Right lobe of liver (tissue), 6 donors: Measurements from ENCODE around the gene CNTN5. TPM values are rescaled to one million over a fixed set of nuclear protein-coding genes. Genes with fewer than 3 reads are reported as not detected.

ENCODE experiments used
- ATAC-seq, 4 donors: fragments of 200-7000 bp; cut with Tn5 transposase; one replicate each; pipeline ENCODE4 v1.9.1; 2020; ENCODE audit warnings: mild to moderate bottlenecking in 4 of 4, moderate library complexity in 4 of 4
- DNase-seq, 3 donors: peaks; one replicate each; pipeline ENCODE4 v3.0.0-alpha.2; 2020
- H3K27ac ChIP-seq, 3 donors: fragments of 200-600 bp; one replicate each; pipeline ENCODE4 v1.8.0; 2022
- H3K27me3 ChIP-seq, 2 donors: fragments of 200-600 bp; one replicate each; pipeline ENCODE4 v1.8.0; 2022
- H3K36me3 ChIP-seq, 4 donors: fragments of 200-600 bp; sonication (generic) in 1 of 4; one replicate each; pipeline versions ENCODE4 v1.5.1 to v1.8.0; 2017 to 2022; ENCODE audit warnings: control low read depth in 1 of 4
- H3K4me1 ChIP-seq, 4 donors: fragments of 200-600 bp; sonication (generic) in 1 of 4; one replicate each; pipeline versions ENCODE4 v1.5.1 to v1.8.0; 2017 to 2022; ENCODE audit warnings: control low read depth in 1 of 4
- H3K4me3 ChIP-seq, 3 donors: fragments of 200-600 bp; one replicate each; pipeline ENCODE4 v1.8.0; 2022
- H3K9me3 ChIP-seq, 4 donors: fragments of 200-600 bp; sonication (generic) in 1 of 4; one replicate each; pipeline versions ENCODE4 v1.5.1 to v1.8.0; 2017 to 2022; ENCODE audit warnings: control low read depth in 1 of 4
- CTCF ChIP-seq, 4 donors: fragments of 200-600 bp in 3 of 4; fragments of 450-650 bp in 1 of 4; IDR thresholded peaks; one replicate each; pipeline versions ENCODE4 v1.5.1 to v1.8.0; 2016 to 2022; ENCODE audit warnings: antibody characterized with exemption in 4 of 4, mild to moderate bottlenecking in 2 of 4
- POLR2A ChIP-seq: fragments of 450-650 bp; IDR thresholded peaks from one replicate; pipeline ENCODE4 v1.6.1; 2017; ENCODE audit warnings: antibody characterized with exemption, mild to moderate bottlenecking
- WGBS: methylation state at CpG from one replicate; pipeline ENCODE4 v1.1.6; 2018; ENCODE audit warnings: low coverage, low lambda C conversion rate; ENCODE audit not compliant: insufficient coverage; ENCODE audit errors: missing lambda C conversion rate; 5-methylcytosine and 5-hydroxymethylcytosine counted together
- intact Hi-C, 2 donors: fragments of 100-400 bp; cut with DNase I; formaldehyde crosslinking; loops; one replicate each; pipeline versions ENCODE4 v1.11.2 to v1.14.1; 2022
- total RNA-seq, 6 experiments: library from RNA; depleted of rRNA in 2 of 6; stranded (reverse); fragments of >200 nt in 2 of 6; fragmentation: NEBNext Ultra II Directional in 3 of 6; extraction: Animal tissue kit (Norgen Biotek cat#: 25700) in 3 of 6; gene quantifications; one replicate each; pipeline versions ENCODE4 v1.1.0 to v1.2.4, GENCODE V29; 2016 to 2023
- donor health status: DM: no; HTN: yes; CAD: no.
- donor health status: DM: no; HTN: no; CAD: no.
- donor health status: DM: no; HTN: no; CAD: no.
- donor health status: DM: no; HTN: yes; CAD: no.
- donor health status: DM: no; HTN: yes; CAD: no.

The CNTN5 gene
- total RNA-seq, 6 experiments from 2014 or later: 0.13 to 0.19 TPM; not detected in 4

GRCh38 chr11:99535406-99535805 is 514.7 kb downstream of the CNTN5 start:
- intact Hi-C loops: no loop called here
- no peak for ATAC-seq
- Histone ChIP-seq H3K36me3 (no peaks in the 10 kb centered on the region), H3K27me3 (no peaks in the 10 kb centered on the region), H3K9me3 (no peaks in the 10 kb centered on the region), H3K4me3 (no peak overlapping the region), H3K4me1 (no peaks in the 10 kb centered on the region), H3K27ac (no peak overlapping the region)
- WGBS: 8% methylated on average over 1 of the region's 1 CpG
- no peak for DNase-seq
- TF ChIP-seq CTCF (IDR thresholded peaks at IDR 0.05) (no peak), POLR2A (no peak)

- Histone ChIP-seq H3K27me3 (no peaks in the 10 kb centered on the region), H3K36me3 (no peaks in the 10 kb centered on the region), H3K4me3 (no peak overlapping the region), H3K9me3 (no peaks in the 10 kb centered on the region), H3K4me1 (no peaks in the 10 kb centered on the region), H3K27ac (no peak overlapping the region)
- DNase-seq: no peak
- ATAC-seq: no peak
- intact Hi-C loops: no loop called here
- TF ChIP-seq POLR2A (no peak), CTCF (IDR thresholded peaks at IDR 0.05) (no peak)
- 38% methylated on average over 2 of the region's 2 CpGs for WGBS
Measured at GRCh38 chr11:99535819-99536218, 515.1 kb downstream of the CNTN5 start.

- no peak for TF ChIP-seq POLR2A
- TF ChIP-seq CTCF (IDR thresholded peaks at IDR 0.05): no peak
- 57% methylated on average over 2 of the region's 2 CpGs for WGBS
- H3K27me3 ChIP-seq: no peaks in the 10 kb centered on the region
- no peak for DNase-seq
- no peaks in the 10 kb centered on the region for H3K36me3 ChIP-seq
- no peak overlapping the region for H3K27ac ChIP-seq
- H3K9me3 ChIP-seq: no peaks in the 10 kb centered on the region
- ATAC-seq: no peak
- intact Hi-C loops: no loop called here
- H3K4me1 ChIP-seq: no peaks in the 10 kb centered on the region
- no peak overlapping the region for H3K4me3 ChIP-seq
Measured at GRCh38 chr11:99537681-99538080, 516.9 kb downstream of the CNTN5 start.

- Histone ChIP-seq H3K4me3 (no peak overlapping the region), H3K36me3 (no peaks in the 10 kb centered on the region), H3K27me3 (no peaks in the 10 kb centered on the region), H3K9me3 (no peaks in the 10 kb centered on the region), H3K4me1 (no peaks in the 10 kb centered on the region), H3K27ac (no peak overlapping the region)
- TF ChIP-seq CTCF (IDR thresholded peaks at IDR 0.05): no peak
- no peak for TF ChIP-seq POLR2A
- WGBS: 43% methylated on average over 4 of the region's 4 CpGs
- intact Hi-C loops: no loop called here
- DNase-seq: no peak
- no peak for ATAC-seq
Measured at GRCh38 chr11:99545616-99546015, 524.9 kb downstream of the CNTN5 start.

- no peak for DNase-seq
- no peak overlapping the region for H3K4me3 ChIP-seq
- no peaks in the 10 kb centered on the region for H3K4me1 ChIP-seq
- intact Hi-C loops: no loop called here
- no peaks in the 10 kb centered on the region for H3K9me3 ChIP-seq
- WGBS: 54% methylated on average over 3 of the region's 3 CpGs
- no peaks in the 10 kb centered on the region for H3K36me3 ChIP-seq
- TF ChIP-seq CTCF (IDR thresholded peaks at IDR 0.05) (no peak), POLR2A (no peak)
- no peak for ATAC-seq
- no peak overlapping the region for H3K27ac ChIP-seq
- H3K27me3 ChIP-seq: no peaks in the 10 kb centered on the region
Measured at GRCh38 chr11:99548264-99548663, 527.5 kb downstream of the CNTN5 start.
